Measurements from ENCODE around the gene SLC38A7.

DNA sequence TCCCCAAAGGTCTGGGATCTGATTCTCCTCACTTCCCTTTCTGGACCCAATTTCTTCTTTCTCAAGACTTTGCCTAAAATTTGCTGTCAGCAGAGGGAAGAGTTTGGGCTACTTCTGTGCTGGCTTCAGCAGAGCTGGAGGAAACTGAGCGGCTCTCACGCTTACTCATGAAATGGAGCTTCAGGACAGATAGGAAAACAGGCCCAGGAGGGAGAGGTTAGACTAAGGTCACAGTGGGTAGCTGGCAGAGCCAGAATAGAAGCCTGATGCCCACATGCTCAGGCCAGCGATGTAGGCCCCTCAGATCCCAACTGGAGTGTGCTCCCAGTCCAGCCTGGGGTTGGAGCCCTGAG, 593 bp downstream of the SLC38A7 start:
- TF ChIP-seq, protein P1, sequence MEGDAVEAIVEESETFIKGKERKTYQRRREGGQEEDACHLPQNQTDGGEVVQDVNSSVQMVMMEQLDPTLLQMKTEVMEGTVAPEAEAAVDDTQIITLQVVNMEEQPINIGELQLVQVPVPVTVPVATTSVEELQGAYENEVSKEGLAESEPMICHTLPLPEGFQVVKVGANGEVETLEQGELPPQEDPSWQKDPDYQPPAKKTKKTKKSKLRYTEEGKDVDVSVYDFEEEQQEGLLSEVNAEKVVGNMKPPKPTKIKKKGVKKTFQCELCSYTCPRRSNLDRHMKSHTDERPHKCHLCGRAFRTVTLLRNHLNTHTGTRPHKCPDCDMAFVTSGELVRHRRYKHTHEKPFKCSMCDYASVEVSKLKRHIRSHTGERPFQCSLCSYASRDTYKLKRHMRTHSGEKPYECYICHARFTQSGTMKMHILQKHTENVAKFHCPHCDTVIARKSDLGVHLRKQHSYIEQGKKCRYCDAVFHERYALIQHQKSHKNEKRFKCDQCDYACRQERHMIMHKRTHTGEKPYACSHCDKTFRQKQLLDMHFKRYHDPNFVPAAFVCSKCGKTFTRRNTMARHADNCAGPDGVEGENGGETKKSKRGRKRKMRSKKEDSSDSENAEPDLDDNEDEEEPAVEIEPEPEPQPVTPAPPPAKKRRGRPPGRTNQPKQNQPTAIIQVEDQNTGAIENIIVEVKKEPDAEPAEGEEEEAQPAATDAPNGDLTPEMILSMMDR (conservative IDR thresholded peaks at IDR 0.05; ENCODE audit: low read depth, low read length): no peak
- TF ChIP-seq EZH2 (IDR thresholded peaks at IDR 0.05; ENCODE audit: borderline replicate concordance, low read depth, low read length, poor library complexity, severe bottlenecking): no peak
